Measurements from ENCODE around the gene IFNA13.

DNA sequence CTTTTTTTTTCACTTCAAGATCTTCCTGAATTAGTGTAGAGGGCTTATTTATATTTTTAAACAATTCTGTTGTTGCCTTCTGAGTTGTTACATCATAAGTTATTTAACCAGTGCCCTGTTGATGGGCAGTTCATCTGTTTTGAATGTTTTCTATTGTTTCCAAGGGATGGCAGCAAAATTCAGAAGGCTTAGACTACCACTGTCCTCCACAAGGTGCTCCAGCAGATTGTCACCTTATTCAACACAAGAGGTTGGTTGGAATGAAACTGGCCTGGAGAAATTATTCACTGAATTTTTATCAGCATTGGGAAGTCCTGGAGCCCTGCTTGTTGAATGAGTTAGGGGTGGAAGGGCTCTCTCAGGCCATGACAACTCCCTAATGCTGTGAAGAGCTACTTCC, 31.4 kb downstream of the IFNA13 start:
- TF ChIP-seq POLR2AphosphoS5 (IDR thresholded peaks at IDR 0.05), result no peak
- TF ChIP-seq, protein P1, sequence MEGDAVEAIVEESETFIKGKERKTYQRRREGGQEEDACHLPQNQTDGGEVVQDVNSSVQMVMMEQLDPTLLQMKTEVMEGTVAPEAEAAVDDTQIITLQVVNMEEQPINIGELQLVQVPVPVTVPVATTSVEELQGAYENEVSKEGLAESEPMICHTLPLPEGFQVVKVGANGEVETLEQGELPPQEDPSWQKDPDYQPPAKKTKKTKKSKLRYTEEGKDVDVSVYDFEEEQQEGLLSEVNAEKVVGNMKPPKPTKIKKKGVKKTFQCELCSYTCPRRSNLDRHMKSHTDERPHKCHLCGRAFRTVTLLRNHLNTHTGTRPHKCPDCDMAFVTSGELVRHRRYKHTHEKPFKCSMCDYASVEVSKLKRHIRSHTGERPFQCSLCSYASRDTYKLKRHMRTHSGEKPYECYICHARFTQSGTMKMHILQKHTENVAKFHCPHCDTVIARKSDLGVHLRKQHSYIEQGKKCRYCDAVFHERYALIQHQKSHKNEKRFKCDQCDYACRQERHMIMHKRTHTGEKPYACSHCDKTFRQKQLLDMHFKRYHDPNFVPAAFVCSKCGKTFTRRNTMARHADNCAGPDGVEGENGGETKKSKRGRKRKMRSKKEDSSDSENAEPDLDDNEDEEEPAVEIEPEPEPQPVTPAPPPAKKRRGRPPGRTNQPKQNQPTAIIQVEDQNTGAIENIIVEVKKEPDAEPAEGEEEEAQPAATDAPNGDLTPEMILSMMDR (IDR thresholded peaks at IDR 0.05), result no peak
- TF ChIP-seq POLR2A (IDR thresholded peaks at IDR 0.05), result no peak

Data from gastroesophageal sphincter (tissue), 3 donors.